Kidney glomerular epithelial cell (primary cell): ENCODE data around the gene PLCH2.

Experiments used
- DNase-seq: peaks from one replicate; lab custom pipeline; 2025; lab: John Stamatoyannopoulos, UW

PLCH2 gene

DNA sequence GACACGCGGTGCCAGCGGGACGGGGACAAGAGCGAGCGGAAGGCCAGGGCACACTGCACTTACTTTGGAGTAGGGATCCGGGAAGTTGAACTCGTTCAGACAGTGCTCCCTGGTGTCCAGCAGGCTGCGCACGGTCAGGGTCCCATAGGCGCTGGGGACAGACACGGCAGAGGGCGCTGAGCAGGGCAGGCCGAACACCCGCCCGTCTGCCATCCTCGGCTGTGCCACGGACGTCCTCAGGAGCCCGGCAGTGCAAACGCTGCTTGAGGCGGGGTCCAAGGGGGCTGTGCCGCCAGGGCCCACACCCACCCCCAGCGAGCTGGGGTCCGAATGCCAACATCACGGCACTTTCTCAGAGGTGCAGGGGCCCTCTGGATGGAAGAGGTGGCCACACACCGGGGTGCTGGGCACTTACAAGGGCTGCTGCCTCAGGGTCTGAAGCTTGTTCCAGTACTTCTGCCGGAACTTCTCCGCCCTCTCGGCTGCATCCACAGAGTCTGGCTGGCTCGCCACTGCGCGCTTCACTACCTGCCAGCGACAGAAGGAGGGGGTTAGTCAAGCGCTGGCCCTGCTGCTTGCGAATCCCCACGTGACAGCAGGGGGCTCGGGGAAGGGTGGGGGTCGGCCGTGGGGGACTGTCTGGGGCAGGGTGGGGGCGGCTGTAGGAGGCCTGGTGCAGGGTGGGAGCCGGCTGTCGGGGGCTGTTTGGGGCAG, 38.0 kb downstream of the PLCH2 start:
- DNase-seq = no peak

DNA sequence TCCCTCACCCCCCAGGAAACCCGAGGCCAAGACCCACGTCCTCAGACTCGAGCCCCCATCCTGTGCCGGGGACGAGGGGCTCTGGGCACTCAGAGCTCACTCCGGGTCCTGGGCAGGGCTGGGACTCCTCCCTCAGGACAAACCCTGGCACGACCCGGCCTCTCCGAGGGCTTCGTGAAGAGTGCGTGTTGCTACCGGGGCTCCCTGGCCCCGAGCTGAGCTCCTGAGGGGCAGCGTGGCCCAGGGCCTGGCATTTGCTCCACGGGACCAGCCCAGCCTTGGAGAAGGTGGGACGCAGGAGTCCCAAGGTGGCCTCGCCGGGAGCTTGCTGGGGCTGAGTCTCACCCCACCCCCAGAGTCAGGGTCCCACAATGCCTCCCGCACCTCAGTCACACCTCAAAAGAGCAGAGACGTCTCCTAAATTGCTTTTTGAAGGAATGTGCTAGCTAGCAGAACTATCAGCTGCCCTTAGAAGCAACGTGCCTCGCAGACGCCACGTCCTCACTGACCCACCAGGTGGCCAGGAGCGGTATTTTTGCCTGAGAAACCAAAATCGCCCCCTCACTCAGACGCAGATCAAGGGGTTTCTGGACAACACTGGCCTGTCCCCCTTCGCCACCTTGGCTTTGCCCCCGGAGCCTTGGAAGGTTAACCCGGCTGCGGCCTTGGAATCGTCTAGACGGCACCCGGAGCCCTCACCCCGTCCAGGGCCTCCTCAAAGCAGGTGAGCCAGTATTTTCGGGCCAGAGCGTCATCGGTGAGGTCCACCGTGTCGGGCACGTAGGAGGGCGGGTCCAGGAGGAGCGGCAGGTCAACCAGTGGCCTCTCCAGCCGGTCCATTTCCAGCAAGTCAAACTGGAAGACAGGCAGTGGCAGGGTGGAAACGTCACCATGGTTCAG, 39.0 kb downstream of the PLCH2 start:
- DNase-seq = no peak

GRCh38 chr1:2515763-2516080, 39.6 kb downstream of the PLCH2 start:
- no peak for DNase-seq

GRCh38 chr1:2516124-2516523, 40.0 kb downstream of the PLCH2 start:
- no peak for DNase-seq

DNA sequence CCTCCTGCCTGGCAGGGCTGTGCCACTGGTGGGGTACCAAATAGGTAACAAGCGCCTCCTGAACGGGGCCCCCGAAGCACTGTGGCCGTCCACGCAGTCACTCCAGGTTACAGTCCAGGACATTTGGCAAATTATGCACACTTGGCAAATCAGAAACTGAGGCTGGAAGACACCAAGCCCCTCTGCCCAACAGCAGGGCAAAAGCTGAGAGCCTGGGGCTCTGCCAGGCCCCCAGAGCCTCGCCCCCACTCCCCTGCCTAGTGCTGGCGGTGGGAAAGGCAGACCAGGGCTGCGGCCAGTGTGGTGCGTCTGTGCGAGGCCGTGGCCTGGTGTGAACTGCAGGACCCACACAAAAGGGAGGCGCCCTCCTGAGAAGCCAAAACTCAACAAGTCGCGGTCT, 40.9 kb downstream of the PLCH2 start:
- no peak for DNase-seq

DNA sequence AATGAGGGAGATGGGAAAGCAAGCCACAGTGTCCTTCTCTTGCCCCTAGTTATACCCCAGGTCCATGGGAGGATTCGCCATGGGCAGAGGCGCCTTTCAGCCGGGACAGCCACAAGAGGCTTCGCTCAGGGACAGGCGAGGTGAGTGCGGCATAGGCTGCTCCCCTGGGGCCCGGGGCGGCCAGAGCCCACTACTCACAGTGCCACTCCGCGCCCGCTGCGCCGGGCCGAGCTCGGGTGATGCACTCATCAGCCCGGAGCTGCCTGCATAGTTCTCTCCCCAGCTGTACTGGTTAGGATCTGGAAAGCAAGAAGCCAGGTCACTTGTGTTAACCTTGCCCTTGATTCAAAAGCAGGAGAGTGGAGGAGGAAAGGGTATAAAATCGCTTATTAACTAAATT, 41.9 kb downstream of the PLCH2 start:
- no peak for DNase-seq

GRCh38 chr1:2518528-2518927, 42.4 kb downstream of the PLCH2 start:
- DNase-seq = no peak

- no peak for DNase-seq
Observed at GRCh38 chr1:2519029-2519685, 43.1 kb downstream of the PLCH2 start.

DNA sequence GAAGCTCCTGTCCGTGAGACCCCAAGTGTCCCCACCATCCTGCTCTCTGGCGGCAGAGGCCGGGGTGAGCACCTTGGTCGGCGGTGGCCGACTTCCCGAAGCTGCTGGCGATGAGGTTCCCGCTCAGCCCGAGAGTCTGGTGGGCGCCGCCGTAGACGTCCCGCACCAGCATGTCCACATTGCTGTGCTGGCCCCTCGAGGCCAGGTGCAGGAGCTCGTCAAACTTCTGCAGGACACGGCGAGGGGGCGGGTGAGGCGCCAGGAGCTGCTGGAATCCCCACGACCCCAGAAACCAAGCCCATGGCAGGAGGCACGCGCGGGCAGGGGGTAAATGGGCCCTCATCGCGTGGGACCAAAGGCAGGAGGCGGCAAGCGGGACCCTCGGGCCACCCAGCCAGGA, 43.6 kb downstream of the PLCH2 start:
- DNase-seq = no peak

GRCh38 chr1:2520206-2520605, 44.1 kb downstream of the PLCH2 start:
- DNase-seq = no peak

- no peak for DNase-seq
Observed at GRCh38 chr1:2520806-2521205, 44.7 kb downstream of the PLCH2 start.

DNA sequence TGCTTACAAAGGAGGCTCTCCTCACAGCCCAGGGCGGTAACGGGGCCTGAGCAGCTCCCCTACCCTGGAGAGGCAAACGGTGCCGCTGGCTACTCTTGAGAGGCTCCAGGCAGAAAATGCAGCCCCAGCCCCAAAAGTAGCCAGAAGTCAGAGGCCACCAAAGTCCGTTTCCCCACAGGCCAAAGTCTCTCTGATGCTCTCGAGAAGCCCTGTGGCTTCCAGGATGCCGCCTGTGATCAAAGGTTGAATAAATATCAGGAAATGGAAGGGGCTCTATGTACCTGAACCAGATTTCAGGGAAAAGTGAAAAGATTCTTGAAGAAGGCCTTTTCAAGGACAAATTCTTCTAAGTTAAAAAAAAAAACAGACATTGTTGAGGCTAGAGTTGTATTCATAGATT, 46.1 kb downstream of the PLCH2 start:
- no peak for DNase-seq

DNA sequence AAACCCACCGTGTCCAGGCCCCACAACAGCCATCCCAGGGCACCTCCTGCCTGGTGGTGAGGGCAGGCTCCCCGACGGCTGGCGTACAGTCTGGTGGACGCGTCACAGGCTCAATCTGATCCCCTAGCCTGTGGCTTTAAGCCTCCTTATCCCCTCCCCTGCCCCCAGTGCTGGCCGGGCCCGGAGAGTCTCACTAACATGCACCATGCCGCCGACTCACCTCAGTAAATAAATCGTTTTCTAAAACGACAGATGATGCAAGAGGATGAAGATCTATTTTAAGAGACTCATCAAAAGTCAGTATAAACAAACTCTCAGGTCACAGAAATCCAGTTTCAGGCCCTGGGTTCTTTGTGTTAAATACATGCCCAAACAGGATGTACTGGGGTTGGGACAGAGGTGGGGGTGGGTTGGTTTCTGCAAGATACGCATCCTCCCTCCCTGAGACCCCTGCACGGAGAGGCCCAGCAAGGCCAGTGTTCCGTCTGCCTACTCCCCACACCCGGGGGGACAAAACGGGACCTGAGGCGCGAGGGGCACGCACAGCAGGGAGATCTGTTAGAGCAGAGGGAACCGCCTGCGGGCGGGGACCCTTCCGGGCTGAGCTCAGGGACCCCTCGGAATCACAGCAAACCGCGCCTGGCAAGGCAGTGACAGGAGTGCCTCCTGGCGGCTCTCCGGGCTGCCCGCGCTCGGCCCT, 47.3 kb downstream of the PLCH2 start:
- DNase-seq = no peak

GRCh38 chr1:2523891-2524609, 48.0 kb downstream of the PLCH2 start:
- no peak for DNase-seq

DNA sequence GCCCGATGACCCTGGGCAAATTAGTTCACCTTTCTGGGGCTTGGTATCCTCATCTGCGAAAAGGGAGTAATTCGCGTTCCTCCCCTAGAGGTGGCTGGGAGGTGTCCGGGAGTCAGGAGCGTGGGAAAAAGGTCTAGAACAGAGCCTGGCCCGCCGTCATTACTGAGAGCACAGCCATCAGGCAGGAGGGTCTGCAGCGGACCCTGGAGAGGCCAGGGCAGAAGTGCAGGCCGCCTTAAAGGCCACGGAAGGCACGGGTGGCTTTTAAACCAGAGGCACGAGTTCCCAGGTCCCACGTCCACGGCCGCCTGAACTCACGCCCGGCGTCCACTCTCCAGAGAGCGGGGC, 49.5 kb downstream of the PLCH2 start:
- DNase-seq = no peak

DNA sequence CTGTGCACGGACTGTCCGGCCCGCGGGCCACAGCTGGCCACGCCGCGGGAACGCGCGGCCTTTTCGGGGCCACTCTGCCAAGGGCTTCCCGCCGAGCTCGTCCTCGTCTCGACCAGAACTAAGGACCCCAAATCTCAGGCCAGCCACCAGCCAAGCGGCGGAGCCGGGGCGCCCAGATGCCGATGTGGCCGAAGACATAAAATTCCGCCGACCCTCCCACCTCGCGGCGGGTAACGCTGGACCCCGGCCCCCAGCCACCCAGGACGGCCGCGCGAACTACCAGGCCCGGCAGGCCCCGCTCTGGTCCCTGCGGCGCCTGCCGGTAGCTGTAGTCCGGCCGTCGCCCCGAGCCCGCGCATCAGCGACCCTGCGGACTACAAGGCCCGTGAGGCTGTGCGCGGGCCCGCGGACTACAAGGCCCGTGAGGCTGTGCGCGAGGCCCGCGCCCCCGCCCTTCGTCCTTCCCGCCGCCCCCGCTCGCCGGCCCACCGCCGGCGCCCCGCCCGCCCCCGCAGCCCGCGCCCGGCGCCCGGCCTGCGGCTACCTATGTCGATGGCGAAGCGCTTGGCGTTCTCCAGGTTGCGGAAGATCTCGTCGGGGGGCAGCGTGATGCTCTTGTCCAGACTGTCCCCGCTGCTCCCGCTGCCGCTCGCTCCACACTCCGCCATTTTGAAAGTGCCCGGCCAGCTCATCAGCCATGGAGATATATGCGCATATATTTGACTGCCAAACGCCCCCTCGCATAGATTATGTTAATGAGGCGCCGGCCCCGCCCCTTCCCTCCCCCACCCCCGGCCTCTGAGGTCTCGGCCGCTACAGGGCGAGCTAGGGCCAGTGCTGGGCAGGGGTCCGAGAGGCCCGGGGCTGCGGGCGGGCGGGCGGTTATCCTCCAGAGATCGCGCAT, 50.1 kb downstream of the PLCH2 start, which contains the start of gene PANK4:
Gene PANK4, minus strand, starts transcription at position 677 of the 904 bp plus-strand sequence. Its CDS starts 9 bp downstream, at position 668.
- DNase-seq = peak; percentile 88

DNA sequence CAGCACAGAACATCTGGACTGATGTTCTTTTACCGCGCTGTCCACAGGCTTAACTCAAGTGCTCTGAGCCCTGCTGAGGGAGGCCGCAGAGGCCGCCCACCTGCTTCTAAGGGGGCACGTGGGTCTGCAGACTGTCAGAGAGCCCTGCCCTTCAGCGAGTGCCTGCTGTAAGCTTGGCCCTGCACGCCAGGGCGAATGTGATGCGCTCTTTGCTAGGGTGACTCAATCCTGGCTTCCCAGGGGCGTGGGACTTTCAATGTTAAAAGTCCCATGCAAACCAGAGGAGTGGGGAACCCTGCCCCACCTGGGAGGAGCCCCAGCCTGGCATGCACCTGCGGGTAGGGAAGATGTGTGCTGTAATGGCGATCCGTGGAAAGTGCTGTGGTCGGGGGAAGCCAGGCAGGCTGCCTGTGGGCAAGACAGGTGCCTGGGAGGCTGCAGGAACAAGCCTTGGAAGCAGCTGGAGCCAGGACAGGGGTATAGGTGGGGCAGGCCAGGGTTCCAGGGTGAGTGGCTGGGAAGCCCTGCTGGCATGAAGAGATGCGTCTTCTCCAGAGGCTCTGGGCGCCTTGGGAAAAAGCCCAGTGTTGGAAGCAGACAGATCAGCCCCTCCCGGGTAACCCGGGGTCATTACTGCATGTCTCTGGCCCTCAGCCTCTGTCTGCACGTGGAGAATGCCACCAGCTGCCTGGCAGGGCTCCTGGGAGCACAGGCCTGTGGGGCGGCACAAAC, 50.9 kb downstream of the PLCH2 start:
- no peak for DNase-seq

DNA sequence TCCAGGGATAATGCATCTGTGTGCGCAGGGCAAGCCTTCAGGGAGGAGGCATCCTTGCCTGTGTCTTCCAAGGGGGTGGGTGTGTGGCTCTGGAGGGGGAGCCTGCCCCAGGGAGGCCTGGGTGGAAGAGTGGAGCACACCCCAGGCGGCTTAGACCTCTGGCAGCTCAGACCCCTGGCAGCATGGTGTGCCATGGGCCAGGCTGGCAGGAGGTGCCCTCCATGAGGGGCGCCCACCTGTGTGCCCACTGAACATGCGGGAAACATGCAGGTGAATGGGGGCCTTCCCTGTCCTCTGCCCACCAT, 51.4 kb downstream of the PLCH2 start:
- DNase-seq = no peak

DNA sequence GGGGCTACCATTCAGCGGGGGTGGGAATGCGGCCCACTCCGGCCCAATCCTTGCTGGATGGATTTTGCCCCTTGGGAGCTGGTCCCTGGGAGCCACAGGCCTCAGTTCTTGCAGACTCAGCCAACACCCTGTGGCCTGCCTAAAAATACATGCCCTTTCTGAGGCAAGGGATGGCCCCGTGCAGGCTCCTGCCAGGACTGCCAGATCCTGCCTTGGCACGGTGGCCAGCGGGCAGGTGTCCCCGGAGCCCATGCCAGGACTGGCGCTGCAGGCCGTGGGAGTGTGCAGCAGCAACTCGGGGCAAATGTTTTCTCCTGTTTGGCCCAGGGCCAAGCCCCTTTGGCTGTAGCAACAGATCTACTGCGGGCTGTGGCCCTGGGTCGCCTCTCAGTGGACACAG, 51.9 kb downstream of the PLCH2 start:
- DNase-seq = no peak

DNA sequence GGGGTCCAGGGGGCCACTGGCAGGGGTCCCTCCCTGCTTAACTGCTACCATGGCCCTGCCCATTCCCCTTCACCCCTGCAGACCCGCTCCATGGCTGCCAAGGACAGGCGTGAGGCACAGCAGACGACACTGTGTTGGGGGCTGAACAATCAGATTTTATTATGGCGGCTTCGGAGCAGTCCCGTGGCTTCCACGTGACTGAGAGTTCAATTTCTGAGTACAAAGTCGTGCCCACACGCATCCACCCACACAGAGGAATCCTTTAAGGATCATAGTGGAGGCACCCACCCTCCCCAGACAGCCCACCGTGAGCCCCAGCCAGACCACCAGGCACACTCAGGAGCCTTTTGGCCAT, 52.5 kb downstream of the PLCH2 start:
- DNase-seq = no peak
